Spleen (tissue), 11 donors: ENCODE data around the gene SH3RF1. TPM values are rescaled to one million over a fixed set of nuclear protein-coding genes. Genes with fewer than 3 reads are reported as not detected.
"Not testable (repeated sequence)": the region's sequence is repeated elsewhere in the genome, so short reads cannot be mapped to it uniquely, and the experiment has no call there.

Experiments used
- DNase-seq: peaks from one replicate; pipeline ENCODE4 v3.0.0-alpha.2; 2020
- H3K27ac ChIP-seq, 8 donors: fragments of 200-600 bp; sonication (generic) in 7 of 8; 1 replicate in 4 of 8; 2 replicates in 4 of 8; pipeline versions ENCODE4 v1.5.0 to v1.8.0; 2016 to 2021; ENCODE audit warnings: inconsistent platforms in 4 of 8, mild to moderate bottlenecking in 4 of 8, moderate library complexity in 1 of 8
- H3K27me3 ChIP-seq, 7 donors: fragments of 200-600 bp; sonication (generic) in 6 of 7; replicated peaks in 1 of 7; 1 replicate in 4 of 7; 2 replicates in 3 of 7; pipeline versions ENCODE4 v1.5.0 to v1.8.0; 2016 to 2021; ENCODE audit warnings: inconsistent platforms in 3 of 7, mild to moderate bottlenecking in 1 of 7
- H3K36me3 ChIP-seq, 6 donors: fragments of 200-600 bp; sonication (generic) in 5 of 6; 1 replicate in 4 of 6; 2 replicates in 2 of 6; pipeline versions ENCODE4 v1.5.0 to v1.8.0; 2016 to 2021; ENCODE audit warnings: inconsistent platforms in 2 of 6
- H3K4me1 ChIP-seq, 6 donors: fragments of 200-600 bp; sonication (generic) in 5 of 6; 1 replicate in 3 of 6; 2 replicates in 3 of 6; pipeline versions ENCODE4 v1.5.0 to v1.8.0; 2016 to 2021; ENCODE audit warnings: inconsistent platforms in 3 of 6
- H3K4me3 ChIP-seq, 8 donors: fragments of 200-600 bp; sonication (generic) in 7 of 8; 1 replicate in 4 of 8; 2 replicates in 4 of 8; pipeline versions ENCODE4 v1.5.0 to v1.8.0; 2016 to 2021; ENCODE audit warnings: inconsistent platforms in 4 of 8, mild to moderate bottlenecking in 4 of 8, moderate library complexity in 2 of 8
- H3K9me3 ChIP-seq, 8 donors: fragments of 200-600 bp; sonication (generic) in 7 of 8; 1 replicate in 4 of 8; 2 replicates in 4 of 8; pipeline versions ENCODE4 v1.5.0 to v1.8.0; 2016 to 2021; ENCODE audit warnings: inconsistent platforms in 4 of 8
- POLR2A ChIP-seq, 3 donors: fragments of 450-650 bp; IDR thresholded peaks; one replicate each; pipeline ENCODE4 v1.5.1; 2017; ENCODE audit warnings: antibody characterized with exemption in 3 of 3, mild to moderate bottlenecking in 1 of 3
- POLR2AphosphoS5 ChIP-seq, 3 donors: sonication (generic); formaldehyde crosslinking; IDR thresholded peaks; one replicate each; pipeline ENCODE4 v1.5.1; 2017; ENCODE audit warnings: antibody characterized with exemption in 3 of 3
- WGBS, 5 donors: extraction: QIAGEN DNeasy Blood & Tissue Kit in 3 of 5; methylation state at CpG; one replicate each; pipeline versions ENCODE4 v1.1.5 to v1.1.7; 2013 to 2018; 5-methylcytosine and 5-hydroxymethylcytosine counted together
- intact Hi-C: fragments of 100-400 bp; cut with DNase I; formaldehyde crosslinking; loops from one replicate; pipeline ENCODE4 v1.15.0; 2023; ENCODE audit warnings: low total_unique reads
- polyA plus RNA-seq, 3 donors: library from polyadenylated mRNA; stranded (reverse); fragments of 200-250 nt; gene quantifications; one replicate each; pipeline ENCODE4 v1.2.1, GENCODE V29; 2013
- total RNA-seq, 7 donors: library from RNA; depleted of rRNA in 3 of 7; stranded (reverse); fragments of >200 nt in 3 of 7; fragmentation: NEBNext Ultra II Directional in 4 of 7; extraction: Animal tissue kit (Norgen Biotek cat#: 25700) in 4 of 7; gene quantifications; one replicate each; pipeline versions ENCODE4 v1.1.0 to v1.2.1, GENCODE V29; 2016 to 2021
- TF ChIP-seq, protein P1 (sequence below), 11 experiments: fragments of 200-600 bp in 7 of 11; fragments of 450-650 bp in 4 of 11; sonication (generic) in 4 of 11; IDR thresholded peaks in 8 of 11; conservative IDR thresholded peaks in 3 of 11; 1 replicate in 7 of 11; 2 replicates in 4 of 11; pipeline versions ENCODE4 v1.4.0 to v1.8.0; 2016 to 2021; ENCODE audit warnings: antibody characterized with exemption in 11 of 11, inconsistent platforms in 4 of 11, mild to moderate bottlenecking in 1 of 11
- donor health status: healthy with polysubstance abuse.
- donor health status: DM: no; HTN: no; CAD: no; lungs with moderate emphysema.
- donor health status: DM: no; HTN: no; CAD: no.
- donor health status: Bipolar disorder and iron deficiency.
- donor health status: healthy.
- donor health status: DM: no; HTN: no; CAD: no.
- donor health status: DM: yes; HTN: yes; CAD: no.

The SH3RF1 gene
- total and polyA plus RNA-seq, 10 donors = 1.1 to 18.6 (median 10.0) TPM

GRCh38 chr4:169195032-169195431, 75.7 kb downstream of the SH3RF1 start:
- H3K36me3 ChIP-seq = no peaks in the 10 kb centered on the region
- H3K4me3 ChIP-seq = no peak overlapping the region
- H3K9me3 ChIP-seq = peaks cover 0 to 24% (median 15%) of the 10 kb centered on the region in 8 donors
- intact Hi-C loops = no loop called here
- H3K4me1 ChIP-seq = peaks cover 0 to 2% (median 0%) of the 10 kb centered on the region in 6 donors
- no peak for DNase-seq
- H3K27ac ChIP-seq = no peak overlapping the region
- H3K27me3 ChIP-seq = no peaks in the 10 kb centered on the region
- no peak for TF ChIP-seq POLR2AphosphoS5 (IDR thresholded peaks at IDR 0.05)
- TF ChIP-seq, protein P1, sequence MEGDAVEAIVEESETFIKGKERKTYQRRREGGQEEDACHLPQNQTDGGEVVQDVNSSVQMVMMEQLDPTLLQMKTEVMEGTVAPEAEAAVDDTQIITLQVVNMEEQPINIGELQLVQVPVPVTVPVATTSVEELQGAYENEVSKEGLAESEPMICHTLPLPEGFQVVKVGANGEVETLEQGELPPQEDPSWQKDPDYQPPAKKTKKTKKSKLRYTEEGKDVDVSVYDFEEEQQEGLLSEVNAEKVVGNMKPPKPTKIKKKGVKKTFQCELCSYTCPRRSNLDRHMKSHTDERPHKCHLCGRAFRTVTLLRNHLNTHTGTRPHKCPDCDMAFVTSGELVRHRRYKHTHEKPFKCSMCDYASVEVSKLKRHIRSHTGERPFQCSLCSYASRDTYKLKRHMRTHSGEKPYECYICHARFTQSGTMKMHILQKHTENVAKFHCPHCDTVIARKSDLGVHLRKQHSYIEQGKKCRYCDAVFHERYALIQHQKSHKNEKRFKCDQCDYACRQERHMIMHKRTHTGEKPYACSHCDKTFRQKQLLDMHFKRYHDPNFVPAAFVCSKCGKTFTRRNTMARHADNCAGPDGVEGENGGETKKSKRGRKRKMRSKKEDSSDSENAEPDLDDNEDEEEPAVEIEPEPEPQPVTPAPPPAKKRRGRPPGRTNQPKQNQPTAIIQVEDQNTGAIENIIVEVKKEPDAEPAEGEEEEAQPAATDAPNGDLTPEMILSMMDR (IDR thresholded peaks at IDR 0.05 in 8 of 11, conservative IDR thresholded peaks at IDR 0.05 in 3 of 11) = no peak
- no peak for TF ChIP-seq POLR2A (IDR thresholded peaks at IDR 0.05)

DNA sequence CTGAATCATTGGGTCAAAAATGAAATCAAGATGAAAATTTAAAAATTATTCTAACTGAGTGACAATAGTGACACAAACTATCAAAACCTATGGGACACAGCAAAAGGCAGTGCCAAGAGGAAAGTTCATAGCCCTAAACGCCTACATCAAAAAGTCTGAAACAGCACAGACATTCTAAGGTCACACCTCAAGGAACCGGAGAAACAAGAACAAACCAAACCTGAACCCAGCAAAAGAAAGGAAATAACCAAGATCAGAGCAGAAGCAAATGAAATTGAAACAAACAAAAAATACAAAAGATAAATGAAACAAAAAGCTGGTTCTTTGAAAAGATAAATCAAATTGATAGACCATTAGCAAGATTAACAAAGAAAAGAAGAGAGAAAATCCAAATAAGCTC, 80.8 kb downstream of the SH3RF1 start:
- Histone ChIP-seq H3K9me3 (peaks cover 0 to 13% (median 6%) of the 10 kb centered on the region in 8 donors), H3K27ac (peak overlapping the region in 1 of 8 donors; percentile 16), H3K4me1 (peaks cover 0 to 11% (median 0%) of the 10 kb centered on the region in 6 donors)
- H3K27me3 ChIP-seq, H3K36me3 ChIP-seq, DNase-seq, H3K4me3 ChIP-seq, intact Hi-C loops: not testable (repeated sequence)
- WGBS, 5 donors = 47 to 69% (median 63%) methylated on average over 2 of the region's 2 CpGs

- Histone ChIP-seq H3K9me3 (peaks cover 0 to 7% (median 0%) of the 10 kb centered on the region in 8 donors), H3K4me1 (peaks cover 0 to 11% (median 0%) of the 10 kb centered on the region in 6 donors), H3K36me3 (no peaks in the 10 kb centered on the region), H3K4me3 (no peak overlapping the region), H3K27me3 (no peaks in the 10 kb centered on the region), H3K27ac (peak overlapping the region in 3 of 8 donors; percentile 9 to 16 (median 15))
- WGBS, 5 donors = 66 to 79% (median 71%) methylated on average over 4 of the region's 4 CpGs
- no peak for DNase-seq
- no peak for TF ChIP-seq POLR2AphosphoS5 (IDR thresholded peaks at IDR 0.05)
- TF ChIP-seq, protein P1 (IDR thresholded peaks at IDR 0.05 in 8 of 11, conservative IDR thresholded peaks at IDR 0.05 in 3 of 11) = no peak
- no peak for TF ChIP-seq POLR2A (IDR thresholded peaks at IDR 0.05)
- intact Hi-C loops = no loop called here
Observed at GRCh38 chr4:169189372-169189771, 81.4 kb downstream of the SH3RF1 start.

- Histone ChIP-seq H3K27ac (no peak overlapping the region), H3K36me3 (no peaks in the 10 kb centered on the region), H3K9me3 (peaks cover 0 to 5% (median 0%) of the 10 kb centered on the region in 8 donors), H3K4me3 (no peak overlapping the region), H3K27me3 (no peaks in the 10 kb centered on the region), H3K4me1 (peaks cover 0 to 14% (median 0%) of the 10 kb centered on the region in 6 donors)
- no peak for TF ChIP-seq POLR2A (IDR thresholded peaks at IDR 0.05)
- no peak for TF ChIP-seq POLR2AphosphoS5 (IDR thresholded peaks at IDR 0.05)
- TF ChIP-seq, protein P1 (IDR thresholded peaks at IDR 0.05 in 8 of 11, conservative IDR thresholded peaks at IDR 0.05 in 3 of 11) = no peak
- DNase-seq = no peak
- WGBS, 5 donors = 89 to 98% (median 93%) methylated on average over 3 of the region's 3 CpGs
- intact Hi-C loops = no loop called here
Observed at GRCh38 chr4:169188204-169188603, 82.6 kb downstream of the SH3RF1 start.
